GM19351 (cell line): Measurements from ENCODE around the gene KHDC1.
"Not testable (repeated sequence)": the region's sequence is repeated elsewhere in the genome, so short reads cannot be mapped to it uniquely, and the experiment has no call there.

Experiments used
- ATAC-seq: cut with Tn5 transposase; IDR thresholded peaks from one replicate; pipeline ENCODE4 v1.9.1; 2021; ENCODE audit warnings: mild to moderate bottlenecking, moderate library complexity; ENCODE audit not compliant: unreplicated experiment

Gene KHDC1

GRCh38 chr6:73262671-73263569, at the start of gene KHDC1:
Gene KHDC1, minus strand, starts transcription at chr6:73263196. Its CDS starts 20,679 bp downstream, at chr6:73242517.
- ATAC-seq = peak; percentile 89

GRCh38 chr6:73310503-73310845, 47.5 kb upstream of the KHDC1 start:
- ATAC-seq = peak; percentile 0

- peak; percentile 95 for ATAC-seq
Measured at GRCh38 chr6:73309785-73310502, 46.9 kb upstream of the KHDC1 start.

- no peak for ATAC-seq
Measured at GRCh38 chr6:73309535-73309784, 46.5 kb upstream of the KHDC1 start.

GRCh38 chr6:73308712-73309534, 45.9 kb upstream of the KHDC1 start:
- ATAC-seq = no peak

GRCh38 chr6:73303773-73304172, 40.8 kb upstream of the KHDC1 start:
- ATAC-seq = not testable (repeated sequence)

GRCh38 chr6:73302339-73302738, 39.3 kb upstream of the KHDC1 start:
- ATAC-seq = no peak

GRCh38 chr6:73299151-73299971, 36.4 kb upstream of the KHDC1 start:
- ATAC-seq = no peak

GRCh38 chr6:73293331-73293730, 30.3 kb upstream of the KHDC1 start:
- ATAC-seq = no peak

- no peak for ATAC-seq
Measured at GRCh38 chr6:73290435-73290834, 27.4 kb upstream of the KHDC1 start.

GRCh38 chr6:73286752-73287151, 23.8 kb upstream of the KHDC1 start:
- no peak for ATAC-seq

- ATAC-seq = no peak
Measured at GRCh38 chr6:73285674-73286283, 22.8 kb upstream of the KHDC1 start.

- ATAC-seq = no peak
Measured at GRCh38 chr6:73282871-73283270, 19.9 kb upstream of the KHDC1 start.

- ATAC-seq = not testable (repeated sequence)
Measured at GRCh38 chr6:73281684-73282083, 18.7 kb upstream of the KHDC1 start.

- ATAC-seq = not testable (repeated sequence)
Measured at GRCh38 chr6:73269296-73269695, 6.3 kb upstream of the KHDC1 start.

GRCh38 chr6:73268896-73269295, 5.9 kb upstream of the KHDC1 start:
- not testable (repeated sequence) for ATAC-seq

- ATAC-seq = no peak
Measured at GRCh38 chr6:73264446-73264845, 1.4 kb upstream of the KHDC1 start.

GRCh38 chr6:73263570-73263909, 544 bp upstream of the KHDC1 start:
- peak; percentile 1 for ATAC-seq

- ATAC-seq = no peak
Measured at GRCh38 chr6:73258721-73259120, 4.3 kb downstream of the KHDC1 start.

- not testable (repeated sequence) for ATAC-seq
Measured at GRCh38 chr6:73254323-73254722, 8.7 kb downstream of the KHDC1 start.
